Colonic mucosa (tissue), 4 donors: ENCODE results near the gene CD276. TPM values are rescaled to one million over a fixed set of nuclear protein-coding genes. Genes with fewer than 3 reads are reported as not detected.

Experiments
- DNase-seq: peaks from one replicate; pipeline ENCODE4 v3.0.0-alpha.2; 2020
- H3K27ac ChIP-seq: fragments of 200-600 bp; one replicate; pipeline ENCODE4 v1.8.0; 2021
- H3K27me3 ChIP-seq: fragments of 200-600 bp; one replicate; pipeline ENCODE4 v1.8.0; 2021
- H3K36me3 ChIP-seq: fragments of 200-600 bp; one replicate; pipeline ENCODE4 v1.8.0; 2021
- H3K4me1 ChIP-seq: fragments of 200-600 bp; one replicate; pipeline ENCODE4 v1.8.0; 2021; ENCODE audit warnings: mild to moderate bottlenecking
- H3K4me3 ChIP-seq: fragments of 200-600 bp; one replicate; pipeline ENCODE4 v1.8.0; 2021
- H3K9ac ChIP-seq, 2 donors: one replicate each; pipeline ENCODE4 v1.7.0; 2013; ENCODE audit warnings: control low read depth in 2 of 2, low read depth in 2 of 2, low read length in 2 of 2
- H3K9me3 ChIP-seq: fragments of 200-600 bp; one replicate; pipeline ENCODE4 v1.8.0; 2021
- CTCF ChIP-seq: fragments of 200-600 bp; IDR thresholded peaks from one replicate; pipeline ENCODE4 v1.8.0; 2022; ENCODE audit warnings: antibody characterized with exemption, mild to moderate bottlenecking
- intact Hi-C: fragments of 100-400 bp; cut with DNase I; formaldehyde crosslinking; loops from one replicate; pipeline ENCODE4 v1.14.1; 2022
- total RNA-seq, 2 donors: library from RNA; stranded (reverse); fragmentation: NEBNext Ultra II Directional in 1 of 2; extraction: Animal tissue kit (Norgen Biotek cat#: 25700) in 1 of 2; gene quantifications; one replicate each; pipeline ENCODE4 v1.2.1, GENCODE V29; 2021
- donor health status: healthy.
- donor health status: DM: no; HTN: no; CAD: no.
- donor health status: DM: no; HTN: no; CAD: no.

CD276 gene
- total RNA-seq, 2 donors from 2014 or later, result 45.2 to 49.9 TPM

GRCh38 chr15:73674587-73674986 lies 9.6 kb upstream of the CD276 start:
- intact Hi-C loops, result no loop called here
- Histone ChIP-seq H3K9ac (no peak overlapping the region), H3K27me3 (no peaks in the 10 kb centered on the region), H3K9me3 (no peaks in the 10 kb centered on the region), H3K4me1 (no peaks in the 10 kb centered on the region), H3K4me3 (no peak overlapping the region), H3K27ac (no peak overlapping the region), H3K36me3 (no peaks in the 10 kb centered on the region)
- no peak for DNase-seq
- no peak for TF ChIP-seq CTCF

GRCh38 chr15:73677146-73677607 lies 7.0 kb upstream of the CD276 start:
- no peak overlapping the region for H3K9ac ChIP-seq
- H3K27me3 ChIP-seq, result no peaks in the 10 kb centered on the region
- no peak overlapping the region for H3K4me3 ChIP-seq
- no peak overlapping the region for H3K27ac ChIP-seq
- peak; percentile 83 for DNase-seq
- intact Hi-C loops, result loop anchor here (2.0 kb wide), 1 partner anchor 24 kb away; no protein-coding TSS in a partner anchor
- H3K9me3 ChIP-seq, result no peaks in the 10 kb centered on the region
- TF ChIP-seq CTCF, result peak; percentile 77
- no peaks in the 10 kb centered on the region for H3K4me1 ChIP-seq
- no peaks in the 10 kb centered on the region for H3K36me3 ChIP-seq

GRCh38 chr15:73677733-73678132 lies 6.5 kb upstream of the CD276 start:
- no peak overlapping the region for H3K27ac ChIP-seq
- no peaks in the 10 kb centered on the region for H3K9me3 ChIP-seq
- H3K4me3 ChIP-seq, result no peak overlapping the region
- TF ChIP-seq CTCF, result no peak
- intact Hi-C loops, result loop anchor here (2.0 kb wide), 1 partner anchor 23 kb away; no protein-coding TSS in a partner anchor
- no peaks in the 10 kb centered on the region for H3K4me1 ChIP-seq
- no peaks in the 10 kb centered on the region for H3K27me3 ChIP-seq
- no peak for DNase-seq
- H3K36me3 ChIP-seq, result no peaks in the 10 kb centered on the region
- H3K9ac ChIP-seq, result no peak overlapping the region

GRCh38 chr15:73678498-73678897 lies 5.7 kb upstream of the CD276 start:
- no peaks in the 10 kb centered on the region for H3K27me3 ChIP-seq
- no peaks in the 10 kb centered on the region for H3K36me3 ChIP-seq
- DNase-seq, result no peak
- H3K4me1 ChIP-seq, result no peaks in the 10 kb centered on the region
- intact Hi-C loops, result no loop called here
- no peak overlapping the region for H3K9ac ChIP-seq
- no peak overlapping the region for H3K27ac ChIP-seq
- no peak overlapping the region for H3K4me3 ChIP-seq
- H3K9me3 ChIP-seq, result no peaks in the 10 kb centered on the region
- no peak for TF ChIP-seq CTCF

- no peak overlapping the region for H3K9ac ChIP-seq
- H3K4me3 ChIP-seq, result no peak overlapping the region
- H3K27ac ChIP-seq, result no peak overlapping the region
- no peaks in the 10 kb centered on the region for H3K36me3 ChIP-seq
- TF ChIP-seq CTCF, result no peak
- intact Hi-C loops, result no loop called here
- H3K27me3 ChIP-seq, result no peaks in the 10 kb centered on the region
- no peaks in the 10 kb centered on the region for H3K9me3 ChIP-seq
- no peaks in the 10 kb centered on the region for H3K4me1 ChIP-seq
- DNase-seq, result no peak
Measured at GRCh38 chr15:73679180-73679579, 5.0 kb upstream of the CD276 start.
